HEK293T (cell line): Measurements from ENCODE around the gene PRDX2.

Source experiments
- CTCF ChIA-PET: fragments of 350-600 bp; formaldehyde crosslinking; extraction: SDS; loops from one replicate; lab custom pipeline; 2021; ENCODE audit warnings: antibody characterized with exemption, inconsistent platforms; lab: Yijun Ruan, JAX
- POLR2A ChIA-PET: fragments of 350-600 bp; formaldehyde crosslinking; extraction: SDS; loops from one replicate; lab custom pipeline; 2020; ENCODE audit warnings: antibody characterized with exemption, inconsistent platforms; lab: Yijun Ruan, JAX
- DNase-seq: peaks from one replicate; pipeline ENCODE4 v3.0.0; 2012; ENCODE audit warnings: mixed read lengths; ENCODE audit errors: extremely low spot score
- ARNT ChIP-seq: fragments of 450-650 bp; IDR thresholded peaks from 2 replicates; pipeline ENCODE4 v1.6.1; 2017; ENCODE audit warnings: mild to moderate bottlenecking
- BHLHE40 ChIP-seq: fragments of 450-650 bp; IDR thresholded peaks from 2 replicates; pipeline ENCODE4 v1.6.1; 2016; ENCODE audit warnings: mild to moderate bottlenecking, moderate library complexity, borderline replicate concordance
- CTBP1 ChIP-seq: fragments of 450-650 bp; IDR thresholded peaks from 2 replicates; pipeline ENCODE4 v1.6.1; 2016; ENCODE audit warnings: borderline replicate concordance
- ELF4 ChIP-seq: fragments of 450-650 bp; IDR thresholded peaks from 2 replicates; pipeline ENCODE4 v1.6.1; 2017; ENCODE audit warnings: antibody characterized with exemption
- FOXA1 ChIP-seq: fragments of 450-650 bp; IDR thresholded peaks from 2 replicates; pipeline ENCODE4 v1.6.1; 2016; ENCODE audit warnings: mild to moderate bottlenecking
- FOXK2 ChIP-seq: fragments of 450-650 bp; IDR thresholded peaks from 2 replicates; pipeline ENCODE4 v1.6.1; 2016; ENCODE audit warnings: mild to moderate bottlenecking
- FOXM1 ChIP-seq: fragments of 450-650 bp; IDR thresholded peaks from 2 replicates; pipeline ENCODE4 v1.6.1; 2017; ENCODE audit warnings: mild to moderate bottlenecking, borderline replicate concordance
- HDGF ChIP-seq: fragments of 450-650 bp; IDR thresholded peaks from 2 replicates; pipeline ENCODE4 v1.6.1; 2017; ENCODE audit warnings: antibody characterized with exemption, borderline replicate concordance
- L3MBTL2 ChIP-seq: fragments of 450-650 bp; conservative IDR thresholded peaks from 2 replicates; pipeline ENCODE4 v1.6.1; 2016; ENCODE audit warnings: mild to moderate bottlenecking
- LEF1 ChIP-seq: fragments of 450-650 bp; IDR thresholded peaks from 2 replicates; pipeline ENCODE4 v1.6.1; 2017; ENCODE audit warnings: mild to moderate bottlenecking, borderline replicate concordance
- NFRKB ChIP-seq: fragments of 450-650 bp; IDR thresholded peaks from 2 replicates; pipeline ENCODE4 v1.6.1; 2016; ENCODE audit warnings: mild to moderate bottlenecking, moderate library complexity
- PKNOX1 ChIP-seq: fragments of 450-650 bp; IDR thresholded peaks from 2 replicates; pipeline ENCODE4 v1.6.1; 2016
- SP1 ChIP-seq: fragments of 450-650 bp; IDR thresholded peaks from 2 replicates; pipeline ENCODE4 v1.6.1; 2017
- SUZ12 ChIP-seq: fragments of 450-650 bp; IDR thresholded peaks from 2 replicates; pipeline ENCODE4 v1.6.1; 2016; ENCODE audit warnings: mild to moderate bottlenecking
- TARDBP ChIP-seq: fragments of 450-650 bp; IDR thresholded peaks from 2 replicates; pipeline ENCODE4 v1.6.1; 2016
- ZNF384 ChIP-seq: fragments of 450-650 bp; IDR thresholded peaks from 2 replicates; pipeline ENCODE4 v1.6.1; 2016

PRDX2 gene

GRCh38 chr19:12806242-12807081 is 4.9 kb upstream of the PRDX2 start, which contains the start of gene RNASEH2A:
TSS of gene RNASEH2A (plus strand) at chr19:12806584. CDS start at chr19:12806674, 90 bp downstream.
- no peak for TF ChIP-seq ARNT
- TF ChIP-seq ELF4 = peak; percentile 42; the same call in 1 of the 2 replicates
- no peak for TF ChIP-seq NFRKB
- TF ChIP-seq L3MBTL2 = peak; percentile 99
- TF ChIP-seq BHLHE40 = no peak
- POLR2A ChIA-PET = interaction anchor here (0.7 to 2.3 kb wide), 23 partner anchors 9 to 347 kb away, joined by 3 to 19 read pairs (median 4); partner anchors contain the start of genes DNASE2, GCDH, GET3 and JUNB
- CTCF ChIA-PET = interaction anchor here (0.7 to 1.2 kb wide), 2 partner anchors 9 to 46 kb away, joined by 4 to 5 read pairs; no protein-coding TSS in a partner anchor
- peak; percentile 96 for DNase-seq

DNA sequence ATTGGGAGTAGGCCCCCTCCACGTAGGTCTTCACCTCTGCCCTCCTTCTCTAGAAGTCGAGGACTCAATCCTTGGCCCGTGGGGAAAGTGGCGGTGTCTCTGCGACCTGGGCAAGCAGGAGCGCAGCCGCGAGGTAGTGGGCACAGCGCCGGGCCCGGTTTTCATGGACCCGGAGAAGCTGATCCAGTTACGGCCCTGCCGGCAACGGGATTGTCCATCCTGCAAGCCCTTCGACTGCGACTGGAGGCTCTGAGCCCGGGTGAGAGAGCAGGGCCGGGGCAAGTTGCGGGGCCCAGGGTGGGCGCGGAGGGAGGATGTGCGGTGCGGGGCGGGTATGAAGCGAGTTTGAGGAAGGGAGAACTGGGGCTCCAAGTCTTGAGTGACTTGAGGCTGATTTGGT is 2.5 kb upstream of the PRDX2 start:
- DNase-seq = no peak
- no peak for TF ChIP-seq FOXA1
- TF ChIP-seq SUZ12 = no peak
- TF ChIP-seq FOXK2 = no peak
- TF ChIP-seq CTBP1 = no peak
- TF ChIP-seq BHLHE40 = no peak
- no peak for TF ChIP-seq NFRKB
- ChIA-PET CTCF (interaction anchor here (1.0 kb wide), 1 partner anchor 38 kb away, joined by 3 read pairs; no protein-coding TSS in a partner anchor), POLR2A (no interaction called here)

DNA sequence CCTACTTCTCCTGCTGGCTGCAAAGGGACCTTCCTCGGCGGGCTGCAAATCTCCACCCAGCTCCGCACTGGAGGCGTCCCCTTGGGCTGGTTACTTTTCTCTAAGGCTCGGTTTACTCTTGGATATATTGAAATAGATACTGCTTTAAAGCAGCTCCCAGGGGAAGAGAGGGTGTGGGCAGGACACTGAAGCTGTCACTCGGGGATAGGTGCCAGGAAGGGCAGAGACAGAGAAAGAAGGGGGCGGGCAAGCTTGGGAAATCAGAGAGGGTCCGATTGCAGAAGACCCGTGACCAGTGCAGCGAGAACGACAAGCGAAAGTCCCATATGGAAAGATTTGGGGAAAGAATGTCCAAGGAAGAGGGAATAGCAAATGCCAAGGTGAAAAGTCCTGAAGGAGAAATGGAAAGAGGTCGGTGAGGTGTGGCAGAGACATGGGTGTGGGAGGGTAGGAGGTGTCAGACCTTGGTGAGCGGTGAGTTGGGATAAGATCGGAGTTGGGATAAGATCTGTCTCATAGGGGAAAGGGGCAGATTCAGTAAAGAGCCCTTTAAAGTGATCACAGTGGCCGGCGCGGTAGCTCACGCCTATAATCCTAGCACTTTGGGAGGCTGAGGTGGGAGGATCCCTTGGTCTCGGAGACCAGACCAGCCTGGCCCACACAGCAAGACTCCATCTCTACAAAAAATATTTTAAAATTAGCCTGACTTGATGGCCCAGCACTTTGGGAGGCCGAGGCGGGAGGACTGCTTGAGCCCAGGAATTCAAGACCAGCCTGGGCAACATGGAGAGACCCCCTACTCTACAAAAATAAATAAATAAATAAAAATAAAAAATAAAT is 887 bp upstream of the PRDX2 start:
- TF ChIP-seq NFRKB = no peak
- TF ChIP-seq SP1 = no peak
- no peak for TF ChIP-seq ZNF384
- TF ChIP-seq FOXA1 = no peak
- TF ChIP-seq ARNT = no peak
- TF ChIP-seq FOXK2 = no peak
- CTCF ChIA-PET = interaction anchor here (1.6 kb wide), 1 partner anchor 25 kb away, joined by 5 read pairs; no protein-coding TSS in a partner anchor
- DNase-seq = no peak
- POLR2A ChIA-PET = interaction anchor here (1.2 to 1.6 kb wide), 3 partner anchors 9 to 45 kb away, joined by 3 to 9 read pairs (median 5); partner anchors contain the start of gene JUNB

- TF ChIP-seq CTBP1 (no peak), L3MBTL2 (no peak), SP1 (no peak), BHLHE40 (no peak), FOXA1 (no peak), TARDBP (no peak), PKNOX1 (no peak), ZNF384 (no peak), HDGF (no peak), ARNT (no peak), FOXM1 (no peak), ELF4 (no peak), LEF1 (no peak), NFRKB (no peak), FOXK2 (no peak), SUZ12 (no peak)
- no peak for DNase-seq
- POLR2A ChIA-PET = interaction anchor here (1.0 to 2.1 kb wide), 4 partner anchors 9 to 40 kb away, joined by 3 to 6 read pairs (median 4); partner anchors contain the start of gene JUNB
- CTCF ChIA-PET = interaction anchor here (0.8 to 1.8 kb wide), 3 partner anchors 35 to 44 kb away, joined by 5 to 9 read pairs (median 6); no protein-coding TSS in a partner anchor
Observed at GRCh38 chr19:12800923-12801465, 606 bp downstream of the PRDX2 start.

DNA sequence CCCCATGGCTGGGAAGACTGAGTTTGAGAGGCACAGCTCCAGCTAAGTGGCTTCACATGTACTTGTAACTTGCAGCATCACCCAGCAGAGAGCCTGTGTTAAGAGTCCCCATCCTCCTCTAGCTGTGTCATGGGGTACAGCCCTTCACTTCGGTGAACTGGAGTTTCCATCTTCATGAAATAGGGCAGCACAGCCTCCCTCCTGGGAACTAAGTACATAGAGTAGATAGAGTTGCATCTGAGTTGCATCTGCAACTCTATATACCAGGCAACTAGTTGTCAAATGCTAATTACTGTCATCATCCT is 1.2 kb downstream of the PRDX2 start:
- CTCF ChIA-PET = interaction anchor here (0.8 to 1.8 kb wide), 3 partner anchors 34 to 43 kb away, joined by 5 to 9 read pairs (median 6); no protein-coding TSS in a partner anchor
- POLR2A ChIA-PET = interaction anchor here (0.9 to 2.1 kb wide), 5 partner anchors 8 to 64 kb away, joined by 3 to 6 read pairs (median 4); partner anchors contain the start of genes GET3 and JUNB
- TF ChIP-seq PKNOX1 (no peak), SP1 (no peak), TARDBP (no peak), LEF1 (no peak), ZNF384 (no peak), FOXA1 (no peak), ELF4 (no peak), BHLHE40 (no peak), ARNT (no peak), FOXK2 (no peak), HDGF (no peak), CTBP1 (no peak), SUZ12 (no peak), NFRKB (no peak), L3MBTL2 (no peak), FOXM1 (no peak)
- DNase-seq = no peak
